NCI-H1105 (cell line): ENCODE measurements around the gene SPEF1.

ENCODE experiments used
- DNase-seq: peaks from one replicate; lab custom pipeline; 2025; lab: John Stamatoyannopoulos, UW

SPEF1 gene

GRCh38 chr20:3788685-3789155, 7.5 kb upstream of the SPEF1 start:
- no peak for DNase-seq

DNA sequence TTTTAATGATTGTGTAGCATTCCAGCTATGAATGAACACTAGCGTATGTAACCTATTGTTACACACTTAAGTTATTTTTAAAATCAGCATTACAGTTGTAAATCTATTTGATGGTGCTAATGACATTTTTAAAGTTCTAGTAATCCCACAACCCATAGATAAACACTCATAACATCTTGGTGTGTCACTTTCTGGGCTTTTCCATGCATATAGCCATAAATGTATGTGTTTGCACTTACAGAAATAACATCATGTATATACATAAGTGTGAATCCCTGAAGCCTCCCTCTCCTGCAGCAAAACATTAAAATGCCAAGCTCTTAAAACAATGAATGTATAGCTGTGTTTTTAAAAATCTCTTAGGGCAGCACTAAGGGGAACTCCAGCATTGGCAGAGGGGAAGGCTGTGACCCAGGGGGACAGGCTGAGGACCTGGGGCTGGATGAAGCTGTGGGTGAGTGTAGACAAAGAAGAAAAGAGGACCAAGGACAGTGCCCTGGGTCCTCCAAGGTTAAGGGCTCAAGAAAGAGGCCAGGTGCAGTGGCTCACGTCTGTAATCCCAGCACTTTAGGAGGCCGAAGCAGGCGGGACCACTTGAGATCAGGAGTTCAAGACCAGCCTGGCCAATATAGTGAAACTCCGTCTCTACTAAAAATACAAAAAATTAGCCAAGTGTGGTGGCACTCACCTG, 6.2 kb upstream of the SPEF1 start:
- no peak for DNase-seq

DNA sequence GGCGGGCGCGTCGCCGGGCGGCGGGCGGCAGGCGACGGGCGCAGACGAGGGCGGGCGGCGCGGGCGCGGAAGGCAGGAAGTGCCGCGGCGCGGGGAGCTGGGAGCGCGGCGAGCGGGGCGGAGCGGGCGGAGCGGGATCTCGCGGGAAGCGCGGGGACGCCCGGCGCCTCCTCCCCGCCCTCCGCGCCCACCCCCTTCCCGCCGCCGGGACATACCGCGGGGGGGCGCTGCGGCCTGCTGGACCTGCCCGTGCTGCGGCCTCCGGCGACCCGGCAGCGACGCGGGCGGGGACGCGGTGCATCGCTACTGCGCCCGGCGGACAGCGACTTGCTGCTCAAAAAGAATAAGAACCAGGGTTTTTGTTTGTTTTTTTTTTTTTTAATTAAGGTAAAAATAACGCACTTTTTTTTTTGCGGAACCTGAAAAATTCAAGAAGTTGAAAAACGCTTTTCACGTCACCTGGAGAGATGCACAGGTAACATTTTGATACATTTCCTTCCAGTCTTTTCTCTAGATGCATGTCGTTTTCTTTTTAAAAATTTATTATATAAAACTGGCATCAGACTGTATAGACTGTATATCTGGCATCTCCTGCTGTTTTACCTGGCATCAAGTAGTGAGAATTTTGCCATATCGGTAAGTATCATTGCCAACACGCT, 5.5 kb upstream of the SPEF1 start, which contains the start of gene CENPB:
CENPB (minus strand) TSS at position 76 of the 659 bp plus-strand sequence. CDS start 257 bp downstream, outside the sequence.
- DNase-seq, result peak; percentile 79

DNA sequence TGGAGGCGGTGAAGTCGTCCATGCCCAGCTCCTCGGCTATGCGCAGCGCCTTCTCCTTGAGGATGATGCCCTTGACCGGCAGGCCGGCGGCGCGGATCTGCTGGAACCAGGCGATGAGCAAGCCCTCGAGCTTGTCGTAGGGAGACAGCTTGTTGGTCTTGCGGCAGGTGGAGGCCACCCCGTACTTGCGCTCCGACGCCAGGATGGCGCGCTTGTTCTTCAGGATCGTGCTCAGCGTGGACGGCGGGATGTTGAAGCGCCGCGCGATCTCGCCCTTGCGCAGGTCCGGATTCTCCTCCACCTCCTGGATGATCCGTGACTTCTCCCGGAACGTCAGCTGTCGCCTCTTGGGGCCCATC, 4.9 kb upstream of the SPEF1 start:
- peak; percentile 51 for DNase-seq

- no peak for DNase-seq
Measured at GRCh38 chr20:3785240-3786125, 4.2 kb upstream of the SPEF1 start.

DNA sequence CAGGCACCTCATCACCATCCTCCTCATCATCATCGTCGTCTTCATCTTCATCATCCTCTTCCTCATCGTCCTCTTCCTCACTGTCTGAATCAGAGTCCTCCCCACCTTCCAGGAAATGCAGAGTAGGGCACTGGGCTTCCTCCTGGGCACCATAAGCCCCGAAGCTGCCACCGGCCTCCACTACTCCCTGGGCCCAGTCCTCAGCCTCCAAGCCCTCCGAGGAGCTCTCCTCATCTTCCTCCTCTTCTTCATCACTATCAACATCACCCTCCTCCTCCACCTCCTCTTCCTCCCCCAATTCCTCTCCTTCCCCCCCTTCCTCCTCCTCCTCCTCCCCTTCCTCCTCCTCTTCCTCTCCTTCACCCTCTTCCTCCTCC, 3.6 kb upstream of the SPEF1 start:
- DNase-seq, result no peak

DNA sequence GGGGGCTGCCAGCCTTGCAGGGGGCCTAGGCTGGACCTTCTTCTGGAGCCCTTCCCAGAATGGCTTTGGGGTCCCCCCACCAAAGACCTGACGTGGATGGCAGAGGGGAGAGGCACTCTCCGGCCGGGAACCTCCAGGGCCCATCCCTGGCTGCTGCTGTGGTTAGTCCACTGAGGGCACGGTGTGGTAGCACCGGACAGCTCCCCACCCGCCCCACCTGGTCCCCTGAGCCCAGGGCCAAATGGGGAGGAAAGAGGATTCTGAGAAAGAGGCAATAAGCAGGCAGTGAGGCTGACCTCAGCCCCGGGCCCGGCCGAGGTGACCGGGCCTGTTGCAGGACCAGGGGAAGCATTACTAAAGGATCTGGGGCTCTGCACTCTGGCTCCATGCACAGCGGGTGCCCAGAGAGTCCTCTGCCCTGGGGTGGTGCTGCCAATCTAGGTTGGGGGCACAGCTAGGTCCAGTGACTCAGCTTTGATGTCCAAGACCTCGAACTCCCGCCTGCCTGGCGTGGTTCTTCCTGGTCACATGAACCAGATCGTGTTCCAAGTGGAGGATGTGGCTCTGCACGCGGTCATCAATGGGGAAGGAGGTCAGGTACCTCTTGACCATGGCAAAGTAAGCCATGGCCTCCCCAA, 3.1 kb upstream of the SPEF1 start:
- DNase-seq, result no peak

DNA sequence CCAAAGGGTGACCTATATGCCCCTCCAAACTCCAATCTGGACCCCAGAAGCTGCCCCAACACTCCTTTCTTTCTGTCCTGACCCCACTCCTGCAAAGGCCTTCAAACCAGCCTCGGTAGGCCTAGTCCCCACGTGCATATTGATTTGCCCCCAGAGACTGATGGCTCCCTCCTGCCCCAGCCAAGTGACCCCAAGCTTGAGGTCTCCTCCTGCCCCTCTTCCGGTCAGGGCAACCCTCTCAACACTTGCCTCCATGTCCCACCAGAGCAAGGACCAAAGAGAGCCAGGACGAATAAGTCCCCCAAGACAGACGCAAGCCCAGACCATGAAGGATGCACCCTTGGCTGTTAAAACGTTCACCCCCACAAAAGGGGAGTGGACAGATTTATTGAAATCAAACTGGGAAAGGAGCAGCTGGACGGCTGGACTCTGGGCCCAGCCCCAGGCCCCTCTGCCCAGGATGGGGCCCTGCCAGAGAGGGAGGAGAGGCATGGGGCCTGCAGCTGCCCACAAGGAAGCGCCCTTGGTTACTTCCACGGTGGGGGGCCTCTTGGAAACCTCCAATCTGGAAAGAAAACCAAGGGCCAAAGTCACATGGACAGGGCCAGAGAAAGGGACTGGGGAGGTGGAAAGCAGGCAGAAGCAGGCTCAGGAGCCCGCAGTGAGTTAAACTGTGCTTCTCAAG, 2.4 kb upstream of the SPEF1 start:
- no peak for DNase-seq

DNA sequence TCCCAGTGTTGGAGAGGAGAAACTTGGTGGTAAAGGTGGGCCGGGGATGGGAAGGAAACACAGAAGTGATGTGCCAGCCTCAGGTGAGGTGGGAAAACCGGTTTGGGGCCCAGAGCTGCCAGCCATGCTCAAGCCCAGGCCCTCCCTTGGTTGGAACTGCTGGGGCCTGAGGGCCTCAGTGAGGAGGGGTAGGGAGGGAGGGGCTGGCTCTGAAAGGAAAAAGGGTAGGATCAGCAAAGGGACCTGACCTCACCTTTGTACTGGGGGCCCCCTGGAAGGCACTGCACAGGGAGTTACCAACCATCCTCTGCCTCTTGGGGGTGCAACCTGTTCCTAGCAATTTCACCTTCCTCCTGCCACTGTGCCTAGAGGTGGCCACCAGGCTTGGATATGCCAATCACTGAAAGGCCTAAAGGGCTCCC, 1.8 kb upstream of the SPEF1 start:
- no peak for DNase-seq

DNA sequence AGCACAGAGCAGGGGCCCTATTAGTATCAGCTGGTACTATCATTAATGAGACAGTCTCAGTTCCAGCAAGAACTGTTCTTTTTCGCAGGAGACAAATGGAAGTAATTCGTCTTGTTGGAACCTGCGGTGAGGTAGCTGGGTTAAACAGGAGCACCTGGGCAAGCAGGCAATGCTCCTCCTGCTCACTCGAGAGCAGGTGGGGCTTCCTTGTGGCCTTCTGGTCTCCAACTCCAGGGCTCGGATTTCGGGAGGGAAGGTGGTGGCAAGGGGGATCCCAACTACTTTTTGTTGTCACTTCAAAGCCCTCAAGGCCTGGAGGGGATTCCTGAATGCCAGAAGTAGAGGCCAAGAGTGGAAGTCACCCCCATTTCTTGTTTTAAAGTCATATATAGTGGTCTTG, 1.3 kb upstream of the SPEF1 start:
- no peak for DNase-seq

- no peak for DNase-seq
Measured at GRCh38 chr20:3778976-3779375, 2.3 kb downstream of the SPEF1 start.

DNA sequence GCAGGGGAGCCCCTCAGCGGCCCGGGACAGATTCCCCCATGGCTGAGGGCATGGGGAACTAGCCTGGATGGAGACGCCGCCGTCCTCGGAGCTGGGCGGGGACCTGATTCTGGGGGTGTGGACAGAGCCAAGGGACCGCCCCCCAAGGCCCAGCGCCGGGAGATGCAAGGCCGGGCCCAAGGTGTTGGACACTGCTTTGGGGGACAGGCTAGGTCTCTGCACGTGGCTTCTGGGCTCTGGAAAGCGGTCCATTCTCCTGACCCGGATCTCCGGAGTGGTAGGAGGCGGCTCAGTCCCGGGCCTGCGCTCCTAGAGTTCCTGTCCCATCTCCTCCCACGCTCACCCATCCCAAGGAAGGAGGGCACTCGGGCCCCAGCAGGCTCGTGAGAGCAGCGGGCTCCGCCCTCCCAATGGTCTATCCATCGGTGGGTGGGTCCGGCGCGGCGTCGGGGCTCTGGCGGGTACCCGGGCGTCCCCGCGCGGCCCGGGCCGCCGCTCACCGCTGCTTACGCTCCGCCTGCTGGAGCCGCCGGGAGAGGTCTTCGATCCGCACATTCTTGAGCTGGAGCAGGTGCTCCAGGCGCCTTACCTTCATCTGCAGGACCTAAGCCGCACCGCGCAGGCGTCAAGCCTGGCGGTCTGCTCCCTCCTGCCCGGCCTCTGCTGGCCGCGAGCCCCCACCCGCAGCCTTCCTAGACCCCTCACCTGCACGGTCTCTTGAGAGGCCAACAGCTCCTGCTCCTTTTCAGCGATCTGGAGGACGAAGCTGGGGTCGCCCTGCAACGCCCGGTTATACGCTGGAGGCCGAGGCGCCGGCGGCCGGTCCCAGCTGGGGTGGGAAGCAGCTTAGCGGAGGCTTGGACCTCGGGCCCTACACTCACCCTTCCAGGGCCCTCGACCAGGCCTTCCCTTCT, 3.3 kb downstream of the SPEF1 start:
- peak; percentile 37 for DNase-seq

GRCh38 chr20:3777381-3777715, 3.9 kb downstream of the SPEF1 start:
- no peak for DNase-seq

DNA sequence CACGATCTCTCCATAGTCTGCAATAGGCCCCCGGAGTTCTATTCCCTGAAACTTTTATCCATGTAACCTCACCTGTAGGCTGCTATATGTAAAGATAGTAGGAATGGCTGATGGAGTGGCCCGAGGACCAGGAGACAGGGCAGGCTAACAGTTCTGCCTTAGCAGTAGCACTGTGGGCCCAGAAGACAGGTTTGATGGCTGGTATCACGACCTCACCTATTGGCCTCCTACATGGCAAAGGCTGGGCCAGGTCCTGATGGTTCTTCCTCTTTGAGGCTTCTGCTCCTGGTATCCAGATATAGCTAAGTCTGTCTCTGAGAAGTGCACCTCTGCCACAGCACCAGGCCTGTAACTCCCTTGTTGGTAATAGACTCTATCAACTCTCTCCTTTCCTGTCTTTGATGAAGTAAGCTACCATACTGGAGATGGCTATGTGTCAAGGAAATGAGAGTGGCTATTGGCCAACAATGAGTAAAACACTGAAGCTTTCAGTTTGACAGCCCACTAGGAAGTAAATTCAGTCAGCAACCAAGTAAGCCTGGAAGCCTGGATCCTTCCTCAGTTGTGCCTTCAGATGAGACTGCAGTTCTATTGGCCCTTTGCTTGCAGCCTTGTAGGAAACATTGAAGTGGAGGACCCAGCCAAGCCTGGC, 5.7 kb downstream of the SPEF1 start:
- no peak for DNase-seq

GRCh38 chr20:3771552-3772058, 9.6 kb downstream of the SPEF1 start:
- no peak for DNase-seq

- DNase-seq, result peak; percentile 83
Measured at GRCh38 chr20:3768342-3769130, 12.7 kb downstream of the SPEF1 start.

- DNase-seq, result peak; percentile 99
Measured at GRCh38 chr20:3767427-3768341, 13.6 kb downstream of the SPEF1 start, which contains the start of gene ADISSP. TSS of gene ADISSP (minus strand) at chr20:3767753. CDS start at chr20:3760100, 7,653 bp downstream.

GRCh38 chr20:3767110-3767426, 14.2 kb downstream of the SPEF1 start:
- DNase-seq, result no peak
